H1 (cell line): ENCODE results near the gene VSIG10. TPM values are rescaled to one million over a fixed set of nuclear protein-coding genes. Genes with fewer than 3 reads are reported as not detected.

Experiments
- CTCF ChIA-PET: fragments of 300-600 bp; sonication (Branson Sonifier 250); formaldehyde crosslinking; loops from one replicate; lab custom pipeline; 2021; ENCODE audit not compliant: partially characterized antibody; lab: Charles Lee
- POLR2A ChIA-PET: fragments of 300-600 bp; sonication (Branson Sonifier 250); formaldehyde crosslinking; loops from one replicate; lab custom pipeline; 2021; ENCODE audit warnings: inconsistent platforms; ENCODE audit not compliant: partially characterized antibody; lab: Charles Lee
- DNase-seq, 2 experiments: peaks; one replicate each; pipeline versions ENCODE4 v3.0.0 to v3.0.0-alpha.2; 2010 to 2022; ENCODE audit warnings: low spot score in 2 of 2, low read depth in 1 of 2, mixed read lengths in 1 of 2
- FAIRE-seq: peaks from 2 replicates; lab custom pipeline; 2011; peaks lifted over from hg19 to GRCh38; lab: Jason Lieb, UNC
- H2AFZ ChIP-seq: 2 replicates; pipeline ENCODE4 v1.8.1; 2012; ENCODE audit warnings: low read length, inconsistent platforms
- H2AK5ac ChIP-seq: 2 replicates; pipeline ENCODE4 v1.6.1; 2013; ENCODE audit warnings: low read depth, low read length
- H2BK120ac ChIP-seq: replicated peaks from 2 replicates; pipeline ENCODE3; 2013; ENCODE audit warnings: low read depth, low read length, inconsistent platforms
- H2BK12ac ChIP-seq: 2 replicates; pipeline ENCODE4 v1.6.1; 2013; ENCODE audit warnings: low read depth, low read length
- H2BK15ac ChIP-seq: 2 replicates; pipeline ENCODE4 v1.6.1; 2013; ENCODE audit warnings: low read length
- H2BK20ac ChIP-seq: 2 replicates; pipeline ENCODE4 v1.6.1; 2013; ENCODE audit warnings: low read length
- H2BK5ac ChIP-seq: 2 replicates; pipeline ENCODE4 v1.6.1; 2013; ENCODE audit warnings: low read depth, low read length
- H3K14ac ChIP-seq: 2 replicates; pipeline ENCODE4 v1.6.1; 2013; ENCODE audit warnings: inconsistent platforms; ENCODE audit not compliant: insufficient read length
- H3K18ac ChIP-seq: 2 replicates; pipeline ENCODE4 v1.6.1; 2013; ENCODE audit warnings: low read length; ENCODE audit errors: extremely low read depth
- H3K23ac ChIP-seq: 2 replicates; pipeline ENCODE4 v1.6.1; 2013; ENCODE audit warnings: inconsistent platforms; ENCODE audit not compliant: insufficient read length
- H3K23me2 ChIP-seq: 2 replicates; pipeline ENCODE4 v1.6.1; 2013; ENCODE audit warnings: low read depth, low read length
- H3K27ac ChIP-seq: 2 replicates; pipeline ENCODE4 v1.6.1; 2011; ENCODE audit warnings: low read depth, low read length, inconsistent platforms
- H3K27me3 ChIP-seq, 4 experiments: replicated peaks in 1 of 4; 1 replicate in 1 of 4; 2 replicates in 3 of 4; pipeline versions ENCODE4 v1.6.1 to v1.8.1; 2011 to 2013; ENCODE audit warnings: low read length in 3 of 4, mild to moderate bottlenecking in 3 of 4, inconsistent platforms in 2 of 4, mixed read lengths in 2 of 4, moderate library complexity in 1 of 4; ENCODE audit not compliant: control insufficient read depth in 3 of 4, insufficient read depth in 3 of 4; ENCODE audit errors: extremely low read depth in 1 of 4
- H3K36me3 ChIP-seq, 4 experiments: 2 replicates each; pipeline versions ENCODE4 v1.6.1 to v1.8.1; 2011 to 2013; ENCODE audit warnings: mild to moderate bottlenecking in 4 of 4, low read length in 3 of 4, moderate library complexity in 2 of 4, control low read depth in 1 of 4, inconsistent platforms in 1 of 4; ENCODE audit not compliant: insufficient read depth in 4 of 4, control insufficient read depth in 2 of 4
- H3K4ac ChIP-seq: replicated peaks from 2 replicates; pipeline ENCODE3; 2013; ENCODE audit warnings: low read length, low read depth, mixed read lengths, inconsistent platforms; ENCODE audit not compliant: insufficient read length
- H3K4me1 ChIP-seq, 4 experiments: replicated peaks in 1 of 4; 1 replicate in 1 of 4; 2 replicates in 3 of 4; pipeline versions ENCODE4 v1.6.1 to v1.8.1; 2011 to 2013; ENCODE audit warnings: low read length in 3 of 4, inconsistent platforms in 2 of 4, mixed read lengths in 1 of 4; ENCODE audit not compliant: insufficient read depth in 4 of 4, control insufficient read depth in 3 of 4
- H3K4me2 ChIP-seq, 2 experiments: 2 replicates each; pipeline versions ENCODE4 v1.6.1 to v1.8.1; 2011 to 2013; ENCODE audit warnings: low read depth in 2 of 2, low read length in 2 of 2, control low read depth in 1 of 2, inconsistent platforms in 1 of 2, mild to moderate bottlenecking in 1 of 2; ENCODE audit not compliant: insufficient read depth in 1 of 2
- H3K4me3 ChIP-seq, 4 experiments: fragments of 200-600, 300-600 bp in 1 of 4; sonication (generic), shearing (Covaris generic), sonication (Bioruptor Twin) in 1 of 4; 2 replicates each; pipeline versions ENCODE4 v1.5.1 to v1.8.1; 2011 to 2016; ENCODE audit warnings: low read length in 4 of 4, low read depth in 3 of 4, control low read depth in 2 of 4, inconsistent platforms in 2 of 4, mild to moderate bottlenecking in 2 of 4, mixed read lengths in 1 of 4, moderate library complexity in 1 of 4; ENCODE audit not compliant: insufficient read depth in 2 of 4; ENCODE audit errors: extremely low read depth in 1 of 4
- H3K56ac ChIP-seq: replicated peaks from 2 replicates; pipeline ENCODE3; 2013; ENCODE audit warnings: low read depth, mild to moderate bottlenecking, mixed read lengths, low read length, inconsistent platforms; ENCODE audit not compliant: insufficient read length
- H3K79me1 ChIP-seq: 2 replicates; pipeline ENCODE4 v1.6.1; 2013; ENCODE audit warnings: low read depth, low read length, control low read depth
- H3K79me2 ChIP-seq, 2 experiments: 2 replicates each; pipeline versions ENCODE4 v1.6.1 to v1.8.1; 2012 to 2013; ENCODE audit warnings: low read length in 2 of 2, mild to moderate bottlenecking in 2 of 2, inconsistent platforms in 1 of 2; ENCODE audit not compliant: insufficient read depth in 2 of 2, control insufficient read depth in 1 of 2
- H3K9ac ChIP-seq, 4 experiments: replicated peaks in 1 of 4; 1 replicate in 1 of 4; 2 replicates in 3 of 4; pipeline versions ENCODE4 v1.6.1 to v1.8.1; 2011 to 2013; ENCODE audit warnings: low read depth in 3 of 4, low read length in 3 of 4, control low read depth in 2 of 4, mild to moderate bottlenecking in 2 of 4, moderate library complexity in 2 of 4, inconsistent platforms in 1 of 4; ENCODE audit errors: extremely low read depth in 1 of 4
- H3K9me3 ChIP-seq, 2 experiments: 2 replicates each; pipeline versions ENCODE4 v1.6.1 to v1.8.1; 2012 to 2013; ENCODE audit warnings: mild to moderate bottlenecking in 2 of 2, moderate library complexity in 2 of 2, control low read depth in 1 of 2, inconsistent platforms in 1 of 2, low read depth in 1 of 2, low read length in 1 of 2, mixed read lengths in 1 of 2; ENCODE audit not compliant: insufficient read depth in 2 of 2
- H4K20me1 ChIP-seq, 2 experiments: replicated peaks in 1 of 2; 2 replicates each; pipeline versions ENCODE3 to v1.8.1; 2011 to 2013; ENCODE audit warnings: inconsistent platforms in 2 of 2, low read length in 2 of 2, mild to moderate bottlenecking in 1 of 2; ENCODE audit not compliant: insufficient read depth in 2 of 2, control insufficient read depth in 1 of 2
- H4K5ac ChIP-seq: 2 replicates; pipeline ENCODE4 v1.6.1; 2013; ENCODE audit warnings: low read length, low read depth, mixed read lengths, inconsistent platforms; ENCODE audit not compliant: insufficient read length
- H4K8ac ChIP-seq: 2 replicates; pipeline ENCODE4 v1.8.0; 2013; ENCODE audit warnings: mild to moderate bottlenecking, moderate library complexity, low read length, inconsistent platforms; ENCODE audit not compliant: insufficient read depth; ENCODE audit errors: extremely low read depth
- H4K91ac ChIP-seq: replicated peaks from 2 replicates; pipeline ENCODE3; 2013; ENCODE audit warnings: low read length, mixed read lengths, inconsistent platforms; ENCODE audit not compliant: insufficient read length
- BRCA1 ChIP-seq: IDR thresholded peaks from 2 replicates; pipeline ENCODE4 v1.6.1; 2012; ENCODE audit warnings: low read depth, low read length, improper control_type of control experiment
- CEBPB ChIP-seq: IDR thresholded peaks from 2 replicates; pipeline ENCODE4 v1.6.1; 2012; ENCODE audit warnings: low read depth, low read length
- EP300 ChIP-seq, 2 experiments: IDR thresholded peaks; 1 replicate in 1 of 2; 2 replicates in 1 of 2; pipeline ENCODE4 v1.6.1; 2011 to 2012; ENCODE audit warnings: low read depth in 2 of 2, low read length in 2 of 2, mild to moderate bottlenecking in 2 of 2, borderline replicate concordance in 1 of 2, inconsistent platforms in 1 of 2, moderate library complexity in 1 of 2
- JUN ChIP-seq: IDR thresholded peaks from 2 replicates; pipeline ENCODE4 v1.6.1; 2011; ENCODE audit warnings: low read depth, mild to moderate bottlenecking, improper control_type of control experiment, low read length
- PHF8 ChIP-seq: fragments of 200-600 bp; sonication (generic); conservative IDR thresholded peaks from 2 replicates; pipeline ENCODE4 v1.7.1; 2012; ENCODE audit warnings: low read depth, mild to moderate bottlenecking, inconsistent platforms, low read length, moderate library complexity
- SIRT6 ChIP-seq: IDR thresholded peaks from one replicate; pipeline ENCODE4 v1.7.1; 2012; ENCODE audit warnings: low read length, inconsistent platforms
- SP2 ChIP-seq: IDR thresholded peaks from 2 replicates; pipeline ENCODE4 v1.6.1; 2012; ENCODE audit warnings: mild to moderate bottlenecking, low read length, inconsistent platforms
- TAF1 ChIP-seq: IDR thresholded peaks from 2 replicates; pipeline ENCODE4 v1.6.1; 2011; ENCODE audit warnings: mild to moderate bottlenecking, low read depth, low read length
- TEAD4 ChIP-seq: IDR thresholded peaks from 2 replicates; pipeline ENCODE4 v1.6.1; 2012; ENCODE audit warnings: low read depth, low read length, inconsistent platforms, mixed read lengths
- YY1 ChIP-seq: IDR thresholded peaks from 2 replicates; pipeline ENCODE4 v1.6.1; 2011; ENCODE audit warnings: low read depth, mild to moderate bottlenecking, low read length
- WGBS, 2 experiments: shearing (Covaris generic) in 1 of 2; methylation state at CpG; one replicate each; pipeline versions ENCODE4 v1.1.6 to v1.1.7; 2013 to 2015; ENCODE audit warnings: low lambda C conversion rate in 2 of 2, mixed read lengths in 2 of 2, inconsistent platforms in 1 of 2, low coverage in 1 of 2, missing lambda C conversion rate in 1 of 2; ENCODE audit not compliant: insufficient replicate concordance in 2 of 2, insufficient coverage in 1 of 2, insufficient read length in 1 of 2; ENCODE audit errors: extremely low coverage in 1 of 2, missing lambda C conversion rate in 1 of 2; 5-methylcytosine and 5-hydroxymethylcytosine counted together
- polyA plus RNA-seq, 7 experiments: library from polyadenylated mRNA; depleted of rRNA in 3 of 7; stranded (reverse) in 5 of 7; unstranded in 2 of 7; fragments of >200 nt in 5 of 7; fragments of 200-250 nt in 2 of 7; gene quantifications; 1 replicate in 5 of 7; 2 replicates in 1 of 7; 4 replicates in 1 of 7; pipeline versions ENCODE4 v1.2.1 to v1.2.3, GENCODE V29; 2011 to 2013; ENCODE audit warnings: missing spikeins in 2 of 7, mixed read lengths in 2 of 7
- total RNA-seq: library from RNA; stranded (reverse); fragmentation: NEBNext Ultra II Directional; extraction: Animal tissue kit (Norgen Biotek cat#: 25700); gene quantifications from 2 replicates; pipeline ENCODE4 v1.2.1, GENCODE V29; 2021
- TF ChIP-seq, protein P1 (sequence below): IDR thresholded peaks from 2 replicates; pipeline ENCODE4 v1.6.1; 2011; ENCODE audit warnings: low read depth, mild to moderate bottlenecking, low read length; ENCODE audit not compliant: insufficient read depth

The VSIG10 gene
- total and polyA plus RNA-seq, 2 of the 8 experiments (the other 6 are each of a cell fraction or from before 2014, with no cell fraction given) = 34.4 to 93.6 TPM

DNA sequence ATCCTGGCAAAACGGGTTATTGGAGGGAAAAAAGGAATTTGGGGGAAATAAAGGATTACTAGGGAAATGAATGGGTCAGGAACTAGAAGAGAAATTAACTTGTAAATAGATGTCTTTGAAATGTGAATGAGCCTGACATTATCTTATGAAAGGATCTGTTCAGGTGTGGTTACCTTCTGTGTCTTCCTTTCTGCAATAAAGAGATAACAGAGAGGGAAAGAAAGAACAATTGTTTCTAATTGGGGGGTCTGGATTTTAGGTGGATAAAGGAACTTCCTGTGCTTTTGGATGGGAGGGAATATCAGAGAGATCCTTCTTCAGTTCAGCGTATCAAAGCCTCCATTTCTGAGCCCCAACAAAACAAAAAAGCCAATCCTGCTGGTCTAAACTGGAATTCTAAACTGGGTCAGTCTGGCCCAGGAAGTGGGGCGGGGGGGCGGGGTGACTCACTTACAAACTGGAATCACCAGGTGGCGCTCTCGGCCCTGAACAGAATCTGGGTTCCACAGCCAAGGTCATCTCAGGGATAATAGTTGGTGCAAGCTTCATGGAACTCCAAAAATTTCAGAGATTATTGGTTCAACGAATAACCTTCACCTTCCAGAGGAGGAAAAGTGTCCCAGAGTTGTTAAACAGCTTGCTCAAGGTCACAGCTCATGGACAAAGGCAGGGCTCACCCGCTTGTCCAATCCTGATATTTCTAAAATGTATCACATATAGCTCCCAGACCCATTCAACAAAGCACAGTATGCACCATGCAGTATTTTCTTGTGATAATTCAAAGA, 17.0 kb upstream of the VSIG10 start:
- Histone ChIP-seq H2AK5ac (0 out of 2 replicates have a peak overlapping the region, but pooled peaks have one; percentile 82), H3K9ac (peak overlapping the region in 2 of 4 experiments; percentile 15 to 64; a peak in 4 of 7 replicates), H3K4ac (peak overlapping the region; percentile 54), H3K56ac (peak overlapping the region; percentile 43), H4K20me1 (no peaks in the 10 kb centered on the region), H2BK15ac (no peak overlapping the region), H3K79me1 (no peaks in the 10 kb centered on the region), H2AFZ (no peak overlapping the region), H3K4me2 (peak overlapping the region; percentile 38 to 81), H2BK20ac (peak overlapping the region; percentile 94), H3K14ac (no peak overlapping the region), H3K4me1 (peaks cover 2 to 12% (median 8%) of the 10 kb centered on the region in 4 experiments), H4K91ac (peak overlapping the region; percentile 98), H3K23me2 (no peaks in the 10 kb centered on the region), H3K36me3 (no peaks in the 10 kb centered on the region), H3K27ac (peak overlapping the region; percentile 86), H2BK5ac (peak overlapping the region; percentile 94; the same call in 1 of the 2 replicates), H3K27me3 (no peaks in the 10 kb centered on the region), H3K18ac (peak overlapping the region; percentile 95), H4K8ac (no peak overlapping the region), H3K23ac (no peak overlapping the region), H3K4me3 (peak overlapping the region in 2 of 4 experiments; percentile 32 to 43; a peak in 3 of 8 replicates), H2BK120ac (peak overlapping the region; percentile 94), H4K5ac (peak overlapping the region; percentile 97), H3K9me3 (no peaks in the 10 kb centered on the region), H2BK12ac (peak overlapping the region; percentile 6; the same call in 1 of the 2 replicates), H3K79me2 (no peaks in the 10 kb centered on the region)
- peak; percentile 72 for FAIRE-seq
- ChIA-PET POLR2A (interaction anchor here (0.6 to 11.5 kb wide), 16 partner anchors 9 to 302 kb away, joined by 3 to 130 read pairs (median 4); partner anchors contain the start of genes PEBP1, SUDS3, VSIG10 and WSB2), CTCF (interaction anchor here (0.6 to 8.2 kb wide), 27 partner anchors 9 to 982 kb away, joined by 3 to 39 read pairs (median 4); partner anchors contain the start of genes PEBP1, SUDS3 and VSIG10)
- DNase-seq = peak; percentile 77 to 79
- 1% methylated on average over 8 of the region's 8 CpGs; no CpG with 5 or more reads in 1 of the 2 experiments for WGBS, 2 experiments
- TF ChIP-seq CEBPB (no peak), BRCA1 (no peak), SP2 (no peak), TAF1 (0 out of 2 replicates have a peak, but pooled peaks have one; percentile 17), JUN (no peak), TEAD4 (no peak), EP300 (IDR thresholded peaks at IDR 0.05; ENCODE audit: borderline replicate concordance in 1 of 2, low read depth in 2 of 2, low read length in 2 of 2) (no peak), PHF8 (no peak), YY1 (peak; percentile 58; the same call in 1 of the 2 replicates), SIRT6 (no peak)
- TF ChIP-seq, protein P1, sequence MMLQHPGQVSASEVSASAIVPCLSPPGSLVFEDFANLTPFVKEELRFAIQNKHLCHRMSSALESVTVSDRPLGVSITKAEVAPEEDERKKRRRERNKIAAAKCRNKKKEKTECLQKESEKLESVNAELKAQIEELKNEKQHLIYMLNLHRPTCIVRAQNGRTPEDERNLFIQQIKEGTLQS = no peak
